Measurements from ENCODE around the gene SERINC2. TPM values are rescaled to one million over a fixed set of nuclear protein-coding genes. Genes with fewer than 3 reads are reported as not detected.

The SERINC2 gene
- total and polyA plus RNA-seq, 2 of the 8 experiments (the other 6 are each of a cell fraction or from before 2014, with no cell fraction given), result 31.4 to 60.0 TPM

DNA sequence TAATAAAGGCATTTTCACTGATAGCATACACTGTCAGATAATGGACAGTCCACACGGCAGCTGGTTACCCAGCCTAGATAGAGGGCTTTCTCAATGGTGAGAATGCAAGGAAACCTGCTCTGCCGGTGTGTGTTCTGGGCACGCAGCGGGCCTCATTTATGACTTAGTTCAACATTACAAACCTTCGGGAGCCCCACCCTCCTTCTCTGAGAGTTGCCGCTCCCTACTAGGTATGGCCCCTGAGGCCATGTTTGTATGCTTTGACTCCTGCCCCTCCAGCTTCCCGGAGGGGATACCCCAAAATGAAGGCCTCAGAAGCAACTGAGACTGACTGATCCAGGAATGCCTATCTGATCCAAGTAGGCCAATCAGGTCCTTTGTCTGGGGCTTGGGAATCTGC lies 22.9 kb upstream of the SERINC2 start:
- no peaks in the 10 kb centered on the region for H4K20me1 ChIP-seq (replicated peaks in 1 of 2; ENCODE audit: control insufficient read depth in 1 of 2, insufficient read depth in 2 of 2, low read length in 2 of 2)
- POLR2A ChIA-PET (ENCODE audit: partially characterized antibody), result interaction anchor here (1.2 to 2.3 kb wide), 4 partner anchors 12 to 159 kb away, joined by 5 to 8 read pairs (median 6); partner anchors contain the start of gene FABP3
- no peak overlapping the region for H3K56ac ChIP-seq (replicated peaks; ENCODE audit: insufficient read length, low read depth, low read length)
- no peak overlapping the region for H2AK5ac ChIP-seq (ENCODE audit: low read depth, low read length)
- H3K23me2 ChIP-seq (ENCODE audit: low read depth, low read length), result peaks cover 2% of the 10 kb centered on the region; the same call in 1 of the 2 replicates
- no peak overlapping the region for H2BK20ac ChIP-seq (ENCODE audit: low read length)
- H4K91ac ChIP-seq (replicated peaks; ENCODE audit: insufficient read length, low read length), result no peak overlapping the region
- WGBS, 2 experiments (ENCODE audit: extremely low coverage in 1 of 2, insufficient coverage in 1 of 2, insufficient read length in 1 of 2, insufficient replicate concordance in 2 of 2, low coverage in 1 of 2, low lambda C conversion rate in 2 of 2, missing lambda C conversion rate in 1 of 2), result 90% methylated on average over 7 of the region's 7 CpGs; no CpG with 5 or more reads in 1 of the 2 experiments
- no peak overlapping the region for H2BK12ac ChIP-seq (ENCODE audit: low read depth, low read length)
- H3K9ac ChIP-seq (replicated peaks in 1 of 4; ENCODE audit: extremely low read depth in 1 of 4, low read depth in 3 of 4, low read length in 3 of 4), result no peak overlapping the region
- H2BK120ac ChIP-seq (replicated peaks; ENCODE audit: low read depth, low read length), result no peak overlapping the region
- no peaks in the 10 kb centered on the region for H3K79me2 ChIP-seq (ENCODE audit: control insufficient read depth in 1 of 2, insufficient read depth in 2 of 2, low read length in 2 of 2)
- no peak overlapping the region for H4K8ac ChIP-seq (ENCODE audit: extremely low read depth, insufficient read depth, low read length)
- CTCF ChIA-PET (ENCODE audit: partially characterized antibody), result interaction anchor here (0.5 to 3.0 kb wide), 6 partner anchors 20 to 197 kb away, joined by 3 to 23 read pairs (median 3); no protein-coding TSS in a partner anchor
- no peak overlapping the region for H3K27ac ChIP-seq (ENCODE audit: low read depth, low read length)
- H4K5ac ChIP-seq (ENCODE audit: insufficient read length, low read depth, low read length), result no peak overlapping the region
- H3K18ac ChIP-seq (ENCODE audit: extremely low read depth, low read length), result no peak overlapping the region
- DNase-seq (ENCODE audit: low read depth in 1 of 2, low spot score in 2 of 2) (no peak), FAIRE-seq (no peak)
- H3K4me2 ChIP-seq (ENCODE audit: insufficient read depth in 1 of 2, low read depth in 2 of 2, low read length in 2 of 2), result no peak overlapping the region
- no peak overlapping the region for H2BK15ac ChIP-seq (ENCODE audit: low read length)
- H3K79me1 ChIP-seq (ENCODE audit: low read depth, low read length), result no peaks in the 10 kb centered on the region
- peaks cover 0 to 4% (median 3%) of the 10 kb centered on the region in 4 experiments; a peak in 4 of 7 replicates for H3K4me1 ChIP-seq (replicated peaks in 1 of 4; ENCODE audit: control insufficient read depth in 3 of 4, insufficient read depth in 4 of 4, low read length in 3 of 4)
- no peak overlapping the region for H3K4ac ChIP-seq (replicated peaks; ENCODE audit: insufficient read length, low read depth, low read length)
- no peaks in the 10 kb centered on the region for H3K9me3 ChIP-seq (ENCODE audit: insufficient read depth in 2 of 2, low read depth in 1 of 2, low read length in 1 of 2)
- peak overlapping the region; percentile 48; the same call in 1 of the 2 replicates for H2AFZ ChIP-seq (ENCODE audit: low read length)
- H2BK5ac ChIP-seq (ENCODE audit: low read depth, low read length), result no peak overlapping the region
- no peaks in the 10 kb centered on the region for H3K27me3 ChIP-seq (replicated peaks in 1 of 4; ENCODE audit: control insufficient read depth in 3 of 4, extremely low read depth in 1 of 4, insufficient read depth in 3 of 4, low read length in 3 of 4)
- no peak overlapping the region for H3K4me3 ChIP-seq (ENCODE audit: extremely low read depth in 1 of 4, insufficient read depth in 2 of 4, low read depth in 3 of 4, low read length in 4 of 4)
- no peak overlapping the region for H3K23ac ChIP-seq (ENCODE audit: insufficient read length)
- no peaks in the 10 kb centered on the region for H3K36me3 ChIP-seq (ENCODE audit: control insufficient read depth in 2 of 4, insufficient read depth in 4 of 4, low read length in 3 of 4)
- no peak overlapping the region for H3K14ac ChIP-seq (ENCODE audit: insufficient read length)
- no peak for TF ChIP-seq HDAC6 (IDR thresholded peaks at IDR 0.05; ENCODE audit: low read depth, low read length)
- no peak for TF ChIP-seq CBX5 (IDR thresholded peaks at IDR 0.05; ENCODE audit: low read depth, low read length)
- TF ChIP-seq, protein P1, sequence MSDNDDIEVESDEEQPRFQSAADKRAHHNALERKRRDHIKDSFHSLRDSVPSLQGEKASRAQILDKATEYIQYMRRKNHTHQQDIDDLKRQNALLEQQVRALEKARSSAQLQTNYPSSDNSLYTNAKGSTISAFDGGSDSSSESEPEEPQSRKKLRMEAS (IDR thresholded peaks at IDR 0.05), result no peak
- no peak for TF ChIP-seq SIRT6 (IDR thresholded peaks at IDR 0.05; ENCODE audit: low read length)
- TF ChIP-seq FOSL1 (IDR thresholded peaks at IDR 0.05; ENCODE audit: insufficient read depth, low read depth, low read length), result no peak
- TF ChIP-seq SP2 (IDR thresholded peaks at IDR 0.05; ENCODE audit: low read length), result no peak
- TF ChIP-seq NANOG (IDR thresholded peaks at IDR 0.05; ENCODE audit: insufficient read depth, low read depth, low read length, poor library complexity, severe bottlenecking), result no peak
- no peak for TF ChIP-seq POLR2A (IDR thresholded peaks at IDR 0.05; ENCODE audit: control extremely low read depth in 1 of 2, low read depth in 2 of 2, low read length in 2 of 2)
- no peak for TF ChIP-seq NRF1 (IDR thresholded peaks at IDR 0.05; ENCODE audit: low read depth, low read length)
- TF ChIP-seq YY1 (IDR thresholded peaks at IDR 0.05; ENCODE audit: low read depth, low read length), result no peak
- TF ChIP-seq SRF (IDR thresholded peaks at IDR 0.05; ENCODE audit: low read depth, low read length), result no peak
- TF ChIP-seq TBP (IDR thresholded peaks at IDR 0.05; ENCODE audit: low read depth, low read length), result no peak
- no peak for TF ChIP-seq SIX5 (IDR thresholded peaks at IDR 0.05; ENCODE audit: low read depth, low read length)
- no peak for TF ChIP-seq SAP30 (IDR thresholded peaks at IDR 0.05; ENCODE audit: insufficient read depth, insufficient replicate concordance, low read length)
- TF ChIP-seq ZNF274 (IDR thresholded peaks at IDR 0.05; ENCODE audit: borderline replicate concordance, extremely low read depth, low read length), result no peak
